Fibroblast of the aortic adventitia (primary cell): Measurements from ENCODE around the gene EED. TPM values are rescaled to one million over a fixed set of nuclear protein-coding genes. Genes with fewer than 3 reads are reported as not detected.

Source experiments
- DNase-seq: peaks from one replicate; pipeline ENCODE4 v3.0.0-alpha.2; 2010; ENCODE audit warnings: low read depth
- H3K4me3 ChIP-seq: 2 replicates; pipeline ENCODE4 v1.5.1; 2011; ENCODE audit warnings: low read depth, mild to moderate bottlenecking, control low read depth, low read length, moderate library complexity
- total RNA-seq: library from RNA; depleted of rRNA; stranded (reverse); fragments of >200 nt; gene quantifications from 2 replicates; pipeline ENCODE4 v1.2.3, GENCODE V29; 2012; ENCODE audit warnings: low replicate concordance
- TF ChIP-seq, protein P1 (sequence below): IDR thresholded peaks from 2 replicates; pipeline ENCODE4 v1.5.1; 2011; ENCODE audit warnings: mild to moderate bottlenecking, low read length, control low read depth, inconsistent platforms; ENCODE audit not compliant: insufficient read depth

Gene EED
- total RNA-seq, 1 donor, result 24.7 TPM

GRCh38 chr11:86207413-86207812, 37.1 kb upstream of the EED start:
- no peak for DNase-seq
- TF ChIP-seq, protein P1, sequence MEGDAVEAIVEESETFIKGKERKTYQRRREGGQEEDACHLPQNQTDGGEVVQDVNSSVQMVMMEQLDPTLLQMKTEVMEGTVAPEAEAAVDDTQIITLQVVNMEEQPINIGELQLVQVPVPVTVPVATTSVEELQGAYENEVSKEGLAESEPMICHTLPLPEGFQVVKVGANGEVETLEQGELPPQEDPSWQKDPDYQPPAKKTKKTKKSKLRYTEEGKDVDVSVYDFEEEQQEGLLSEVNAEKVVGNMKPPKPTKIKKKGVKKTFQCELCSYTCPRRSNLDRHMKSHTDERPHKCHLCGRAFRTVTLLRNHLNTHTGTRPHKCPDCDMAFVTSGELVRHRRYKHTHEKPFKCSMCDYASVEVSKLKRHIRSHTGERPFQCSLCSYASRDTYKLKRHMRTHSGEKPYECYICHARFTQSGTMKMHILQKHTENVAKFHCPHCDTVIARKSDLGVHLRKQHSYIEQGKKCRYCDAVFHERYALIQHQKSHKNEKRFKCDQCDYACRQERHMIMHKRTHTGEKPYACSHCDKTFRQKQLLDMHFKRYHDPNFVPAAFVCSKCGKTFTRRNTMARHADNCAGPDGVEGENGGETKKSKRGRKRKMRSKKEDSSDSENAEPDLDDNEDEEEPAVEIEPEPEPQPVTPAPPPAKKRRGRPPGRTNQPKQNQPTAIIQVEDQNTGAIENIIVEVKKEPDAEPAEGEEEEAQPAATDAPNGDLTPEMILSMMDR, result no peak
- H3K4me3 ChIP-seq, result no peak overlapping the region

DNA sequence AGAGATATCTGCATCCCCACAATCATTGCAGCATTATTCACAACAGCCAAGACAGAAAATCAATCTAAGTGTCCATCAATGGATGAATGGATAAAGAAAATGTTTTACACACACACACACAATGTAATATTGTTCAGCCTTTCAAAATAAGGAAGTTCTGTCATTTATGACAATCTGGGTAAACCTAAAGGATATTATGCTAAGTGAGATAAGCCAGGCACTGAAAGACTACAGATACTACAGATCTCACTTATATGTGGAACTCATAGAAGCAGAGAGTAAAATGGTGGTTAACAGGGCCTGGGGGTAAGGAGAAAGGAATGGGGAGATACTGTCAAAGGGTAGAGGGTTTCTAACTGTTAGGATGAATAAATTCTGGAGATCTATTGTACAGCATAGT, 36.0 kb upstream of the EED start:
- no peak for DNase-seq
- TF ChIP-seq, protein P1, result no peak
- H3K4me3 ChIP-seq, result no peak overlapping the region

DNA sequence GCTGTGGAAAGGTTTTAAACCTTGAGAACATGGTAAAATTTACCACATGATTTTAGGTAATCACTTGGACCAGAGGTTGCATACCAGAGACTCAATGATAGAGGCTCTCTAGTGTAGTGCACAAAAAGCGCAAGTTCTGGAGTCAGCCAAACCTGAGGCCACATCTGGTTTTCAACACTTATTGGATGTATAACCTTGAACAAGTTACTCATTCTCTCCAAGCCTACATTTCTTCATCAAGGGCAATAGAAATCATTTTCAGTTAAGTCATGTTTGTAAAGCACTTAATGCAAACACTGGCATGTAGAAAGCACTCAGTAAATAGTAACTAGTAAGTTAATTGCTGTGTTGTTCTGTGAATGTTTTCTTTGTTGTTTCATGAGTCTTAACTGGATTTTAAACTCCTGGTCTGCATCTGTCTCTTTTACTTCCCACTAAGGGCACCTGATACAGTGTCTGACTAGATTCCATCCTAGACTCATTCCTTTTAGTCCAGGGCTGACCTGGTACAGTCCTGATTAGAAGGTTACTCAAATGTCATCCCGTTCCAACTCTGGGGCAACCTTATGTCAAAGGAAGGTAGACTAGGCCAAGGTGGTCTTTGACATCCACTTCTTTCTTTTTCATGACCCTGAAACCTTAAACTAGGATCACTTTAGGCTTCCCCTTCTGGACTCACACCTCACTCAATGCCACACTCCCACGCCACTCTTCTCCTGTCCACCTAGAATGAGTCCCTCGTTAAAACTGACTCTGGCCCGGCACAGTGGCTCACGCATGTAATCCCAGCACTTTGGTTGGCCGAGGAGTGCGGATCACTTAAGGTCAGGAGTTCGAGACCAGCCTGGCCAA, 34.5 kb upstream of the EED start:
- DNase-seq, result peak; percentile 14
- no peak overlapping the region for H3K4me3 ChIP-seq
- TF ChIP-seq, protein P1, result no peak

GRCh38 chr11:86210898-86211297, 33.7 kb upstream of the EED start:
- TF ChIP-seq, protein P1, result no peak
- no peak for DNase-seq
- H3K4me3 ChIP-seq, result no peak overlapping the region

DNA sequence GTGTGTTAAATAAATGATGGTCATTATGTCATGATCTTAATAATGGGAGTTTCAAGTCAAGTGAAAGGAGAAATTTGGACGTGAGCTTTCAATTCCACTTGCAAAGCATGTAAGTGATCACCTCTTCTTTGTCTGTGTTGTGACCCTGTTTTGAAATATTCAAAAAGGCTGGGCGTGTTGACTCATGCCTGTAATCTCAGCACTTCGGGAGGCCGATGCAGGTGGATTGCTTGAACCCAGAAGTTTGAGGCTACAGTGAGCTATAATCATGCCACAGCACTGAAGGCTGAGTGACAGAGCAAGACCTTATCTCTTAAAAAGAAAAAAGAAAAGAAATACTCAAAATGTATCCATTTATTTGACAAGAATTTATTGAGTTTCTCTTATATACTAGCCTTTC, 32.9 kb upstream of the EED start:
- TF ChIP-seq, protein P1, result no peak
- H3K4me3 ChIP-seq, result no peak overlapping the region
- no peak for DNase-seq

- no peak for DNase-seq
Observed at GRCh38 chr11:86212019-86212611, 32.4 kb upstream of the EED start.

More at GRCh38 chr11:86212019-86212611, 32.4 kb upstream of the EED start:
- no peak overlapping the region for H3K4me3 ChIP-seq
- TF ChIP-seq, protein P1, result no peak
